Body of pancreas (tissue), 4 donors: ENCODE data around the gene TRAM2.

Source experiments
- POLR2A ChIP-seq, 3 donors: fragments of 450-650 bp; IDR thresholded peaks; one replicate each; pipeline ENCODE4 v1.6.1; 2016; ENCODE audit warnings: antibody characterized with exemption in 3 of 3, mild to moderate bottlenecking in 2 of 3
- TF ChIP-seq, protein P1 (sequence below), 7 experiments: fragments of 450-650 bp in 4 of 7; fragments of 200-600 bp in 3 of 7; sonication (generic) in 3 of 7; IDR thresholded peaks; one replicate each; pipeline ENCODE4 v1.5.1; 2016 to 2019; ENCODE audit warnings: antibody characterized with exemption in 7 of 7

GRCh38 chr6:52534363-52534762 lies 42.5 kb downstream of the TRAM2 start:
- TF ChIP-seq, protein P1, sequence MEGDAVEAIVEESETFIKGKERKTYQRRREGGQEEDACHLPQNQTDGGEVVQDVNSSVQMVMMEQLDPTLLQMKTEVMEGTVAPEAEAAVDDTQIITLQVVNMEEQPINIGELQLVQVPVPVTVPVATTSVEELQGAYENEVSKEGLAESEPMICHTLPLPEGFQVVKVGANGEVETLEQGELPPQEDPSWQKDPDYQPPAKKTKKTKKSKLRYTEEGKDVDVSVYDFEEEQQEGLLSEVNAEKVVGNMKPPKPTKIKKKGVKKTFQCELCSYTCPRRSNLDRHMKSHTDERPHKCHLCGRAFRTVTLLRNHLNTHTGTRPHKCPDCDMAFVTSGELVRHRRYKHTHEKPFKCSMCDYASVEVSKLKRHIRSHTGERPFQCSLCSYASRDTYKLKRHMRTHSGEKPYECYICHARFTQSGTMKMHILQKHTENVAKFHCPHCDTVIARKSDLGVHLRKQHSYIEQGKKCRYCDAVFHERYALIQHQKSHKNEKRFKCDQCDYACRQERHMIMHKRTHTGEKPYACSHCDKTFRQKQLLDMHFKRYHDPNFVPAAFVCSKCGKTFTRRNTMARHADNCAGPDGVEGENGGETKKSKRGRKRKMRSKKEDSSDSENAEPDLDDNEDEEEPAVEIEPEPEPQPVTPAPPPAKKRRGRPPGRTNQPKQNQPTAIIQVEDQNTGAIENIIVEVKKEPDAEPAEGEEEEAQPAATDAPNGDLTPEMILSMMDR (IDR thresholded peaks at IDR 0.05): no peak
- TF ChIP-seq POLR2A (IDR thresholded peaks at IDR 0.05): no peak
